ENCODE data around the gene UGGT2. TPM values are rescaled to one million over a fixed set of nuclear protein-coding genes. Genes with fewer than 3 reads are reported as not detected.
A peak's percentile ranks its signal among the peaks of the same experiment; 100 is the strongest.

Gene UGGT2
- total and polyA plus RNA-seq, 10 donors, result 2.6 to 38.9 (median 15.1) TPM

GRCh38 chr13:96044238-96044637 lies 9.0 kb downstream of the UGGT2 start:
- DNase-seq, result no peak
- TF ChIP-seq POLR2AphosphoS5 (IDR thresholded peaks at IDR 0.05), result no peak
- no peak for TF ChIP-seq CTCF (IDR thresholded peaks at IDR 0.05 in 8 of 11, conservative IDR thresholded peaks at IDR 0.05 in 3 of 11)
- no peak for TF ChIP-seq POLR2A (IDR thresholded peaks at IDR 0.05)
- H3K27ac ChIP-seq, result no peak overlapping the region
- H3K4me3 ChIP-seq, result no peak overlapping the region
- intact Hi-C loops (cut with DNase I; ENCODE audit: low total_unique reads), result no loop called here
- 89 to 96% (median 90%) methylated on average over 1 of the region's 1 CpG for WGBS, 5 donors
- no peaks in the 10 kb centered on the region for H3K27me3 ChIP-seq (replicated peaks in 1 of 7)
- no peaks in the 10 kb centered on the region for H3K4me1 ChIP-seq
- peaks cover 0 to 18% (median 9%) of the 10 kb centered on the region in 8 donors for H3K9me3 ChIP-seq
- peaks cover 0 to 6% (median 0%) of the 10 kb centered on the region in 6 donors for H3K36me3 ChIP-seq

- H3K27ac ChIP-seq, result no peak overlapping the region
- no peaks in the 10 kb centered on the region for H3K4me1 ChIP-seq
- 77 to 100% (median 90%) methylated on average over 3 to 4 of the region's 4 CpGs for WGBS, 5 donors
- intact Hi-C loops (cut with DNase I; ENCODE audit: low total_unique reads), result no loop called here
- peaks cover 0 to 3% (median 0%) of the 10 kb centered on the region in 6 donors for H3K36me3 ChIP-seq
- H3K9me3 ChIP-seq, result peaks cover 0 to 13% (median 5%) of the 10 kb centered on the region in 8 donors
- H3K27me3 ChIP-seq (replicated peaks in 1 of 7), result no peaks in the 10 kb centered on the region
- TF ChIP-seq CTCF (IDR thresholded peaks at IDR 0.05 in 8 of 11, conservative IDR thresholded peaks at IDR 0.05 in 3 of 11), result no peak
- TF ChIP-seq POLR2A (IDR thresholded peaks at IDR 0.05), result no peak
- no peak for TF ChIP-seq POLR2AphosphoS5 (IDR thresholded peaks at IDR 0.05)
- no peak for DNase-seq
- no peak overlapping the region for H3K4me3 ChIP-seq
Observed at GRCh38 chr13:96041326-96042110, 11.7 kb downstream of the UGGT2 start.

- DNase-seq, result no peak
- intact Hi-C loops (cut with DNase I; ENCODE audit: low total_unique reads), result no loop called here
- no peak for TF ChIP-seq POLR2AphosphoS5 (IDR thresholded peaks at IDR 0.05)
- no peak for TF ChIP-seq POLR2A (IDR thresholded peaks at IDR 0.05)
- Histone ChIP-seq H3K4me3 (no peak overlapping the region), H3K27ac (no peak overlapping the region), H3K27me3 (replicated peaks in 1 of 7) (no peaks in the 10 kb centered on the region), H3K4me1 (no peaks in the 10 kb centered on the region), H3K9me3 (peaks cover 0 to 16% (median 13%) of the 10 kb centered on the region in 8 donors), H3K36me3 (peaks cover 0 to 5% (median 0%) of the 10 kb centered on the region in 6 donors)
- 92 to 100% (median 97%) methylated on average over 1 of the region's 1 CpG for WGBS, 5 donors
Observed at GRCh38 chr13:96036515-96036914, 16.7 kb downstream of the UGGT2 start.

- Histone ChIP-seq H3K9me3 (peaks cover 0 to 16% (median 13%) of the 10 kb centered on the region in 8 donors), H3K4me3 (no peak overlapping the region), H3K27ac (no peak overlapping the region), H3K36me3 (peaks cover 0 to 5% (median 0%) of the 10 kb centered on the region in 6 donors), H3K4me1 (no peaks in the 10 kb centered on the region), H3K27me3 (replicated peaks in 1 of 7) (no peaks in the 10 kb centered on the region)
- TF ChIP-seq POLR2AphosphoS5 (IDR thresholded peaks at IDR 0.05) (no peak), POLR2A (IDR thresholded peaks at IDR 0.05) (no peak), CTCF (IDR thresholded peaks at IDR 0.05 in 8 of 11, conservative IDR thresholded peaks at IDR 0.05 in 3 of 11) (no peak)
- peak; percentile 73 for DNase-seq
- intact Hi-C loops (cut with DNase I; ENCODE audit: low total_unique reads), result no loop called here
- 91 to 96% (median 94%) methylated on average over 9 to 10 of the region's 10 CpGs for WGBS, 5 donors
Observed at GRCh38 chr13:96034662-96035061, 18.5 kb downstream of the UGGT2 start.
